Measurements from ENCODE around the gene ZNF516. TPM values are rescaled to one million over a fixed set of nuclear protein-coding genes. Genes with fewer than 3 reads are reported as not detected.

Gene ZNF516
- total RNA-seq, 4 donors from 2014 or later = 20.5 to 55.4 (median 22.4) TPM

DNA sequence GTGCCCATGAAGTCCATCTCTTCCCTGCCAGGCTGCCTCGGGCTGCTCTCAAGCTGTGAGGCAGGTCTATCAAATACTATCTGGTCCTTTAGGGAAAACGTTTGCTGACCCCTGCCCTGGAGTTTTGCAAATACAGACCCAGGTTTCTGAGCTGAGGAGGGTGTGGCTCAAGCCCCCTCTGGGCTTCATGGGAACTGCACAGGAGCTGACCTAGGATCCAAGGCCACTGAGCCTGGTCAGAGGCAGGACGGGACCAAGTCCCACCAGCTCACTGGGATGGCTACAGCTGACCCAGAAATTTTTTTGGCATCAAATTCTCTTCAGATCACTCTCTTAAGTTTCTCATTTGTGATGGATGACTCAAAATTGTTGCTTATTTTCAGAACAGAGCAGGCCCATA is 14.1 kb downstream of the ZNF516 start:
- H3K9me3 ChIP-seq = no peaks in the 10 kb centered on the region
- WGBS = 77% methylated on average over 2 of the region's 3 CpGs
- TF ChIP-seq POLR2A (IDR thresholded peaks at IDR 0.05) = no peak
- no peak for TF ChIP-seq POLR2AphosphoS5 (IDR thresholded peaks at IDR 0.05)
- TF ChIP-seq, protein P1, sequence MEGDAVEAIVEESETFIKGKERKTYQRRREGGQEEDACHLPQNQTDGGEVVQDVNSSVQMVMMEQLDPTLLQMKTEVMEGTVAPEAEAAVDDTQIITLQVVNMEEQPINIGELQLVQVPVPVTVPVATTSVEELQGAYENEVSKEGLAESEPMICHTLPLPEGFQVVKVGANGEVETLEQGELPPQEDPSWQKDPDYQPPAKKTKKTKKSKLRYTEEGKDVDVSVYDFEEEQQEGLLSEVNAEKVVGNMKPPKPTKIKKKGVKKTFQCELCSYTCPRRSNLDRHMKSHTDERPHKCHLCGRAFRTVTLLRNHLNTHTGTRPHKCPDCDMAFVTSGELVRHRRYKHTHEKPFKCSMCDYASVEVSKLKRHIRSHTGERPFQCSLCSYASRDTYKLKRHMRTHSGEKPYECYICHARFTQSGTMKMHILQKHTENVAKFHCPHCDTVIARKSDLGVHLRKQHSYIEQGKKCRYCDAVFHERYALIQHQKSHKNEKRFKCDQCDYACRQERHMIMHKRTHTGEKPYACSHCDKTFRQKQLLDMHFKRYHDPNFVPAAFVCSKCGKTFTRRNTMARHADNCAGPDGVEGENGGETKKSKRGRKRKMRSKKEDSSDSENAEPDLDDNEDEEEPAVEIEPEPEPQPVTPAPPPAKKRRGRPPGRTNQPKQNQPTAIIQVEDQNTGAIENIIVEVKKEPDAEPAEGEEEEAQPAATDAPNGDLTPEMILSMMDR (IDR thresholded peaks at IDR 0.05) = peak in 1 of 2 donors; percentile 7
- no peak overlapping the region for H3K27ac ChIP-seq
- H3K27me3 ChIP-seq = no peaks in the 10 kb centered on the region
- peaks cover 18% of the 10 kb centered on the region for H3K4me1 ChIP-seq
- no peak overlapping the region for H3K4me3 ChIP-seq
- H3K36me3 ChIP-seq = peaks cover 7% of the 10 kb centered on the region
- DNase-seq (ENCODE audit: low spot score in 2 of 2) = no peak

DNA sequence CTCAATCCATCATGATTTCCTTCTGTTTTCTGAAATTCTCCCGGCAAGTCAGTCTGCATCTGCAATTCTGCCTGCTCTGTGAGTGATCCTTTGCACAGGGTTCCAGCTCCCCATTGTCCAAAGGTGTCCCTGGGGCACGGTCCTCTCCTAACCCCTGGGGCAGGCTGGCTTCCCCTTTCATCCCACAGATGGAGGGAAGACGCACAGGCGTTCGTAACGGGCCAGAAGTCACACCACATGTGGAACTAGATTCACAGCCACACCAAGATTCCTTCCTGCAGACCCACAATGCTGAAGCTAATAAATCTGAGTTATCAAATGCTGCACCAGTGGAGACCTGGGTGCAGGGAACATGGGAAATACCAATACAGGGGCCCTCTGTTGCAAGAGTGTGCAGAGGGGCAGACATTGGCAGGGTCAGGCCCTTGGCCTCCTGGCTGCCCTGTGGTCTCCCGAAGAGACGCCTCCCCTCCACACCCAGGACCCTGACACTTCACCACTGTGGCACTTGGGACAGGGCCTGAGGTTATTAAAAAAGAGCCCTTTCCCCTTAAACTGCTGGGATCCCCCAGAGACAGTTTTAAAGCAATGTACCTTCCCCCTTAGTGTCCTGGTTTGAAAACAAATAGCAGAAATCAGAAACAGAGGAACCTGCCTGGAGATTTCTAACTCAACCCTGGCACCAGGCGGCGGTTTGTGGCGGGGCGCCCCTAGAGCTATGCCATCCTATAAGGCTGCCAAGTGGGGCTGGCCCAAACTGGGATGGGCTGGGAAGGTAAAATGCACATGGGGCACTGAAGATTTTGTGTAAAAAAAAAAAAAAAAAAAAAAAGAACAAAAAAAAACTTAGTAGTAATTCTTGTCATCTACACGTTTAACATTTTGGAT is 15.4 kb downstream of the ZNF516 start:
- DNase-seq (ENCODE audit: low spot score in 2 of 2) = peak in 1 of 2 donors; percentile 68
- no peak for TF ChIP-seq POLR2AphosphoS5 (IDR thresholded peaks at IDR 0.05)
- TF ChIP-seq, protein P1 (IDR thresholded peaks at IDR 0.05) = no peak
- no peak for TF ChIP-seq EP300 (IDR thresholded peaks at IDR 0.05)
- no peak for TF ChIP-seq POLR2A (IDR thresholded peaks at IDR 0.05)
- peaks cover 7% of the 10 kb centered on the region for H3K36me3 ChIP-seq
- H3K27ac ChIP-seq = no peak overlapping the region
- H3K4me3 ChIP-seq = no peak overlapping the region
- 74% methylated on average over 9 of the region's 13 CpGs for WGBS
- H3K27me3 ChIP-seq = no peaks in the 10 kb centered on the region
- no peaks in the 10 kb centered on the region for H3K9me3 ChIP-seq
- H3K4me1 ChIP-seq = peaks cover 19% of the 10 kb centered on the region

GRCh38 chr18:76476665-76477561 is 18.1 kb downstream of the ZNF516 start:
- no peaks in the 10 kb centered on the region for H3K27me3 ChIP-seq
- peak overlapping the region; percentile 26 for H3K4me3 ChIP-seq
- TF ChIP-seq POLR2AphosphoS5 (IDR thresholded peaks at IDR 0.05) (no peak), EP300 (IDR thresholded peaks at IDR 0.05) (no peak), POLR2A (IDR thresholded peaks at IDR 0.05) (no peak)
- TF ChIP-seq, protein P1 (IDR thresholded peaks at IDR 0.05) = no peak
- H3K4me1 ChIP-seq = peaks cover 12% of the 10 kb centered on the region
- no peaks in the 10 kb centered on the region for H3K36me3 ChIP-seq
- DNase-seq (ENCODE audit: low spot score in 2 of 2) = no peak
- H3K9me3 ChIP-seq = no peaks in the 10 kb centered on the region
- 54% methylated on average over 16 of the region's 16 CpGs for WGBS
- peak overlapping the region; percentile 74 for H3K27ac ChIP-seq

DNA sequence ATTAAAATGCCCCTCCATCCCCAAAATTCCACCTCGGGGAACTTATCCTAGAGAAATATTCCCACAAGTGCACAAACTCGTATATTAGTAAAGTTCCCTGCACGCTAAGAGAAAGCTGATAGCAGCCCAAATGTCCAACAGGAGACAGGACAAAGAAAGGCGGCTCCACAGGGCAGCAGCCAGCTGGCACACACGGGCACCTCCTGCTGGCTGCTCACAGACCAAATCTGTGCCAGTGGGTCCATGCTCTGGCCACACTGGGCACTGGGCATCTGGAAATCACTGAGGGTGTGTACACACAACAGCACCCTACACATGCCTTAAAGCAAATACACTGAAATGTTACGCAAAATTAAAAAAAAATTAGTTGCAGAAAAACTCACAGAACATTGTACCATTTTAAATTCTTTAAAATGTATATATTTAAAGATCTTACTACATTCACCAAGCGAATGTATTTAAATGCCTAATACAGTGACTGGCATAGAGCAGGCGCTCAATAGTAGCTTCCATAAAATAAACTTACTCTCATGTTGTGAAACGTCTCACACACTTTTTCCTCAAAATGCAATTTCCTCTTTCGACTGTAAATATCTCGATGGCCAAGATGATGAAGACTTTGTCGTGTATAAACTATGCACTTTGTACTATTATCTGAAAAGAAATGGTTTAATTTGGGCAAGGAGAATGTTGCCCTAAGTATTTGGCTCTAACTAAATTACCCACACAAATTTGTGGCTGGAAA is 19.4 kb downstream of the ZNF516 start:
- 77% methylated on average over 11 of the region's 12 CpGs for WGBS
- H3K27me3 ChIP-seq = no peaks in the 10 kb centered on the region
- no peak for DNase-seq (ENCODE audit: low spot score in 2 of 2)
- no peak overlapping the region for H3K27ac ChIP-seq
- H3K4me1 ChIP-seq = peaks cover 12% of the 10 kb centered on the region
- H3K36me3 ChIP-seq = no peaks in the 10 kb centered on the region
- H3K4me3 ChIP-seq = no peak overlapping the region
- no peaks in the 10 kb centered on the region for H3K9me3 ChIP-seq
- TF ChIP-seq POLR2AphosphoS5 (IDR thresholded peaks at IDR 0.05) = no peak
- TF ChIP-seq, protein P1 (IDR thresholded peaks at IDR 0.05) = no peak
- no peak for TF ChIP-seq POLR2A (IDR thresholded peaks at IDR 0.05)
- no peak for TF ChIP-seq EP300 (IDR thresholded peaks at IDR 0.05)
